Activated CD4-positive, alpha-beta T cell treated with anti-CD3 and anti-CD28 coated beads, Interleukin-10, Interleukin-2, amounts not matched to agents 100 ng/mL and 50 ng/mL, durations not matched to agents 16 hours and 8 hours (primary cell): ENCODE measurements around the gene AP3B2.
"Not testable (repeated sequence)": the region's sequence is repeated elsewhere in the genome, so short reads cannot be mapped to it uniquely, and the experiment has no call there.

Source experiments
- DNase-seq: peaks from one replicate; pipeline ENCODE4 v3.0.0-alpha.2; 2020

AP3B2 gene

GRCh38 chr15:82647045-82647834, 62.4 kb downstream of the AP3B2 start, which contains the start of gene CPEB1:
Gene CPEB1, minus strand, starts transcription at chr15:82647363. Its CDS starts 18,904 bp downstream, at chr15:82628459.
- DNase-seq = peak; percentile 8

GRCh38 chr15:82646250-82647044, 63.2 kb downstream of the AP3B2 start:
- no peak for DNase-seq

DNA sequence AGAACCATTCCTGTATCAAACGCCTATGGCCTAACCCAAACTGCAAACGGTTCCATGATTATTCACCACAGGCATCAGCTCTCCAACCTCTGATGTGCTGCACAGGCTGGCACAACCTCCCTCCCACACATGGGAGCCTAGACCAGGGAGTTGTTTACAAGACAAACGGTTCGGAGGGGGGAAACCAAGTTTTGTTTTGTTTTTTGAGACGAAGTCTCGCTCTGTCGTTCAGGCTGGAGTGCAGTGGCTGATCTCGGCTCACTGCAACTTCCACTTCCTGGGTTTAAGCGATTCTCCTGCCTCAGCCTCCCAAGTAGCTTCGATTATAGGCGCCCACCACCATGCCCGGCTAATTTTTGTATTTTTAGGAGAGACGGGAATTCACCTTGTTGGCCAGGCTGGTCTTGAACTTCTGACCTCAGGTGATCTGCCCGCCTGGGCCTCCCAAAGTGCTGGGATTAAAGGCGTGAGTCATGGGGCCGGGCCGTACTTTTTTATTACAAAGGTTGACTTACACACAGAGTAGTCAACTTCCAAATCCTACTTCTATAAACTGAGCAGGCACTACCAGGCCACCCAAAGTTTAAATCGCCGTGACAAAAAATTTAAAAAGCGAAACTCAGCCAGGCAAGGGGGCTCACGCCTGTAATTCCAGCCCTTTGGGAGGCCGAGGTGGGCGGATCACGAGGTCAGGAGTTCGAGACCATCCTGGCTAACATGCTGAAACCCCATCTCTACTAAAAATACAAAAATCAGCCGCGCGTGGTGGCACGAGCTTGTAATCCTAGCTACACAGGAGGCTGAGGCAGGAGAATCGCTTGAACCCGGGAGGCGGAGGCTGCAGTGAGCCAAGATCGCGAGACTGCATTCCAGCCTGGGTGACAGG, 64.5 kb downstream of the AP3B2 start:
- DNase-seq = not testable (repeated sequence)

DNA sequence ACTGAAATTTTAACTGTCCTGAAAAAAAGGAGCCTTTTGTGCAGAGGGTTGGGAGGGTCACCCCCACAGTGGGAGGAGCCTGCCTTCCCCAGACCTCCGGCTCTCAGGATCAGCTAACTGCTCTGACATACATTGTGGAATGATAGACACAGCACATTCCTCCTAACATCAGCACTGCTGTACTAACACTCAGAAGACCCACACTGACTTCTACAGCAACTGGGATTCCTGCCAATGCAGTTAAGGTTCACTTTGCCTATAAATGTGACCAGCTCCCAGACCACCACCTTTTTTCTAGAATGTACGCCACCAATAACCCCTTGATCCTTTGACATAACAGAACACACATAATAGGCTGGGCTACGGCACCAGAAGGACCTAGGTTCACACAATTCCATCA, 65.7 kb downstream of the AP3B2 start:
- no peak for DNase-seq

- no peak for DNase-seq
Observed at GRCh38 chr15:82642656-82643055, 67.0 kb downstream of the AP3B2 start.

- DNase-seq = no peak
Observed at GRCh38 chr15:82641129-82641798, 68.4 kb downstream of the AP3B2 start.

DNA sequence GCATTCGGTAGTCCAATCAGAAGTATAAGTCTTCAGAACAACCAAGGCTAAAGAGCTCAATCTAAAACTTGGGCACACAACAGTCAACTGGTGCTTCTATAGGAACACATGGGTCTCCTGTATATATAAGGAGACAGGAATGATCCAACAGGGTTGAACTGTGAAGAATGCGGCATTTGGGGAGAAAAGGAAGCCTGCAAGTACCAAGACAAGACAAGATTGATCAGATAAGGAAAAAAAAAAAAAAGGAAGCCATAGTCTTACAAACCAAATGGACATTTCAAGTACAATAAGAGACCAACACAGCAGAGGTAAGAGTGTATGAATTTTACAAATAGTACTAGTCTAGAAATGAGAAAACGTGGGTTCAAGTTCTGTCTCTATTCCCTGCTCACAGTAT, 69.0 kb downstream of the AP3B2 start:
- DNase-seq = no peak

- no peak for DNase-seq
Observed at GRCh38 chr15:82635798-82636197, 73.9 kb downstream of the AP3B2 start.

- no peak for DNase-seq
Observed at GRCh38 chr15:82630033-82630432, 79.6 kb downstream of the AP3B2 start.

DNA sequence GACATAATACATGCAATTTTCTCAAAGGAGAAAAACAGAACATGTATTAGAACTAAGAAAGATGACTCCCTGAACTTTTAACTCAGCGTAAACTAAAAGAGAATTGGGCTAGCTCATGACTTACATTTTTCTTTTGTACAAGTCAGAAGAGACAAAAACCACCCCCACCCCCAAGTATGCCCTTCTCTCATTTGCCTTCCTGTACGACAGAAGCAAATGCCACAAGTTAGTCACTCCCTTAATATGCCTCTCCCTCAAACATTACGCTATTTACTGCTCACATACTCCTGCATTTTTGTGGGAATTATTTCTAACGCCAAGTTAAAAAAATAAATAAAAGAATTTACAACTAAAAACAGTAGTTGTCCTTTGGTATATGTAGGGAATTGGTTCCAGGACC, 84.5 kb downstream of the AP3B2 start:
- no peak for DNase-seq

- DNase-seq = no peak
Observed at GRCh38 chr15:82624438-82624837, 85.2 kb downstream of the AP3B2 start.

DNA sequence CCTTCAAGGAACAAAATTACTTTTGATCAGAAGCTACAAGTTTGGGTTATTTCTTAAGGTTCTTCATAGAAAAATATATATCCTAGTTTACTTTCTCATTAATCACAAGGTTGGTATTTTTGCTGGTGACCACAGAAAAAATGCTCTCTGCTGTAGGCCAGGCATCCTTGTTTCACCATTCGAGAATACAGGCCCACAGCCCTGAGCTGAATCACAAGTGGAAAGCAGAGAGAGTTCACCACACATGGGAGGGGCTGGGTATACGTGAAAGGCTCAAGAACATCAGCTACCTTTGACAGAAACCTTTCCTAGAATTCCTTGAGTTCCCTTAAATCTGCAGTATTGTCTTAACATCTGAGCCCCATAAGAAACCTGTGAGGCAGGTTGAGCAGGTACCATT, 85.7 kb downstream of the AP3B2 start:
- no peak for DNase-seq

DNA sequence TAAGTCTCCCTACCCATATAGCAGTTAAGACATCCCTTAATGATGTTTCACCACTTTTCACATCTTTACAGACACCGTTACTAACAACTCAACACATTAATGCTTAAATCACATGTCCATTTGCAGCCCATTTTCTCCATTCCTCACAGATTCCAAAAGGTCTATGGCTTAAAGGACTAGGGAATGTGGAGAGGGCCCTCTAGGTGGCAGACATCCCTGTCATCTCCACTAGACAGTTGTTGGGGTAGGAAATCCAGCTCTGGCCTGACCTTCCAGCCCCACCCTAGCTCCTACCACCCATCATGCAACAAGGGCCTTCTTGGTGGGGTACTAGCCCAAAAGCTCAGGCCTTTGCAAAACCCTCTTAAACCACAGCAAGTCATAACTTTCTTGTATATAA, 87.7 kb downstream of the AP3B2 start:
- no peak for DNase-seq

DNA sequence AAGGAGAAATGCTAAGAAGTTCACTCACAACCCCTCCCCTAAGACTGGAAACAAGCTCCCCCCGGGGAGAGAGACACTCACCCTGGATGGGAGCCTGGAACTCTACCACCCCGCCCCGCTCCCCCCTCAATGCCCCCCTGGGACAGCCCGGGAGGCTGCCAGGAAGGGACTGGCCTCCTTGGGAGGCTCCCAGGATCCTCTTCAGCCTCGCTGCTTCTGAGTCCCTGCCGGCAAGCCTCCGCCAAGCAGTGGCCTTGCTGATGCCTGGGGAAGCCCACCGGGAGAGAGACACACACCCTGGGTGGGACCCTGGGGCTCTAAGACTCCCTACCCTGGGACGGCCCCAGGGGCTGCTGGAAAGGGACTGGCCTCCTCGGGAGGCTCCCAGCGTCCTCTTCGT, 95.9 kb downstream of the AP3B2 start:
- no peak for DNase-seq

- no peak for DNase-seq
Observed at GRCh38 chr15:82611348-82611747, 98.3 kb downstream of the AP3B2 start.
